DMS53 (cell line): Measurements from ENCODE around the gene SSU72.

Experiments used
- DNase-seq: peaks from one replicate; lab custom pipeline; 2025; lab: John Stamatoyannopoulos, UW

SSU72 gene

DNA sequence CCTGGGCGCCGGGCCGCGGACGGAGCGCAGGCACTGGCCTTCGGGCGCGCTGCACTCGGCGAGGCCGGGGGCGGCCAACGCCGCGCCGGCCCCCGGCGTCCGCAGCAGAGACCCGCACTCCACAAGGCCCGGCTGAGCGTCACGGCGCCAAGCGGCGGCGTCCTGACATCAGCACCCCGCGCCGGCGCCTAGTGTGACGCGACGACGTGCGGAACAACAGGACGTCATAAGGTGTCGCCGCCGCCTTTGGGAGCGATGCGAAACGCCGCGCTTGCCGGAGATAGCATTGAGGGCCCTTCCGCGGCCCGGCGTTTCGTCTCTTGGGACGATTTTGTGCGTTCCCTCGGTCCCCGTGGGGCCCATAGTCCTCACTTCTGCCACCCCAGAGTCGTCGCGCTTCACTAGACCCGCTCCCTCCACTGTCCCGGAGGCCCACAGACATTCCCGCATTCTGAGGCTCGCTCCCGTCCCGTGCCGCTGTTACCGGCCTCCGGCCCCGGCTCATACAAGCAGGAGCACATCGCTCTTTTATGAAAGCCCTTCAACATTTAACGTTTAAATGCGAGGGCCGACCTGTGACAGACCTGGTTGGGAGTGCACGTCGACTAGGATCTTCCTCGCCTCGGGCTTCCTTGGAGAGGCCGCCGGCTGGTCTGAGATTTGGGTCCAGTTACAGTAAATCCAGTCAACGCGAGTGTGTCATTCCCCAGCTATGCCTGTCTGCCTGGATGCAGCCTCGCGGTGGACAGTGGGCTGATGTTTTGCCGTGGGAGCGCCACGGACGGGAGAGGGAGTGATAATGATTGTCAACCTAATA is at the start of gene SSU72:
SSU72 (minus strand) TSS at position 143 of the 817 bp plus-strand sequence. CDS start 306 bp downstream, outside the sequence.
- peak; percentile 98 for DNase-seq

DNA sequence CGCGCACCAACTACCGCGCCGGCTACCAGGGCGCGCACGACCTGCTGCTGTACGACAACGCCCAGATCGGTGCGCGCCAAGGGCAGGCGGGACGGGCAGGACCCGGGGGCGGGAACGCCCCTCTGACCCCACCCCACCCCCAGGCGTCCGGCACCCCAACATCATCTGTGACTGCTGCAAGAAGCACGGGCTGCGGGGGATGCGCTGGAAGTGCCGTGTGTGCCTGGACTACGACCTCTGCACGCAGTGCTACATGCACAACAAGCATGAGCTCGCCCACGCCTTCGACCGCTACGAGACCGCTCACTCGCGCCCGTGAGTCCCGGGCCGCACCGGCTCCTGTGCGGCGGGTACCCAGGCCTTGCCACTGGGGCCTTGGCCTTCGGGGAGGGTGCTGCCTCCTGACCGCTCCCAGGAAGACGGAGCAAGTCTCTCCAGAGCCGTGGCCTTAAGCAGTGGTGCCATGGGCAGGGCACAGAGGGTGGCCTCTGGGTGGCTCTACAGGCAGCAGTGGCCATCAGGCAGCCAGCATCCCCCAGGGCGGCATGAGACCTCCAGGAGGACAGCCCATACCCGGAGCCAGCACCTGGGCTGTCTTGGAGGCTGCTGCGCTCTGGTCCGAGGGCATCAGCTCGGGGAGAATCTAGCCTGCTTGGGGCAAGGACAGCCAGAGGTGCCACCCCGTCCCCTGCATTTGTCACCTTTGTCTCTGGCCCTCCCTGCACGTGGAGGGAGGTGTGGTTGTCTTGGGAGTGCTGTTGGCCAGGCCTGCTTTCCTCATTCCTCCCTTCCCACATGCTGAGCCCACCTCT is 49.2 kb upstream of the SSU72 start:
- DNase-seq: no peak

DNA sequence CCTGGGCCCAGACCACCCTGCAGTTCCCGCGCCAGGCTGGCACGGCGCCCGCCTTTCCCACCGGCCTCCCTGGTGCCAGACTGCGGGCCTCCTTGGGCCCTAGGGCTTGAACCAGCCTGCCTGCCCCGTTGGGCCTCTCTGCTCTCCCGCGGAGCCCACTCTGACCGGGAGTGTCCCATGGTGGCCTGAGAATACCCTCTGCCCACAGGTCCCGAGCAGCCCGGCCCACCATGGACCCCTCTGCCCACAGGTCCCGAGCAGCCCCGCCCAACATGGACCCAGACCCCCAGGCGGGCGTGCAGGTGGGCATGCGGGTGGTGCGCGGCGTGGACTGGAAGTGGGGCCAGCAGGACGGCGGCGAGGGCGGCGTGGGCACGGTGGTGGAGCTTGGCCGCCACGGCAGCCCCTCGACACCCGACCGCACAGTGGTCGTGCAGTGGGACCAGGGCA is 48.5 kb upstream of the SSU72 start:
- no peak for DNase-seq

DNA sequence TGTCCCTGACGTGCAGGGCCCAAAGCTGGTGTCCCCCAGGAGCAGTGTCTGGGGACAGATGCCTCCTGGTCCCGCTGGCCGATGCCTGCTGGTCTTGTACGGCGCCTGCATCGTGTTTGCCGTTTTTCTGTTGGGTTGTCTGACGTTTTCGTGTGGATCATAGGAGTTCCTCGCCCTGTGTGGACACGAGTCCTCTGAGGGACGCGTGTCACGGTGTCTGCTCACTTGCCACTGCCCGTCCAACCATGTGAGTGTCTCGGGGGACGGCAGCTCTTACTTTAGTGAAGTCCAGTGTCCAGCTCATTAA is 48.1 kb upstream of the SSU72 start:
- no peak for DNase-seq

DNA sequence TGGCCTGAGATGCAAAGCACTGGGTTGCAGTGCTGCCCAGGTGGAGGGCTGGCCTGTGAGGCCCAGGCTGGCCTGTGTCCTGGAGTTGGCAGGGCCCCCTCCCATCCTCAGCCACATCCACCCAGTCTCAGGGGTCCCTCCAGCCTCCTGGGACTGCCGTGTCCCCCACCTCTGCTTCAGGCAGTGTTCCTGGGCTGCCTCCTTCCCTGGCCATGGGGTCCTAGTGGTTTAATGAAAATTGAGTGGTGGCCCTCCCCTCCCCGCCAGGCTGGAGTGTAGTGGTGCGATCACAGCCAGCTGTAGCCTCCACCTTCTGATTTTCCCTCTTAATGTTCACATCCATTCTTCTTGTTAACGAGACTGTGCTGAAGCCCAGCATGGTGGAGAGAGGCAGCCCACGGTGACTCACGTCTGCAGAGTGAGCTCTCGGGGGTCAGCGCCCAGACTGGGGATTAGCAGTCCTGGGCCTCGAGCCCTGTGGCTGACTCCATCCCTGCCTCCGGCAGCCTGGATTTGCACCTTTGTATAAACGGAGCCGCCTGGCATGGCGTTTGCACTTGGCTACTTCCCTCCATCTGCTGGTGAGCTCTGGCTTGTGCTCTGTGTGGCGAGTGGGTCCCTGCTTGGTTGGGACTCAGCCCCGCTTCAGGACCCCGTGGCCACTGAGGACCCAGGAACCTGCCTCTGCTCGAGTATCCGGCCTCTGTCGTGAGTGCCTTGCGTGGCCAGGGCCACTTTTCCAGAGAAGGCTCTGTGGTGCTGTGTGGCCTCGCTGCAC is 47.5 kb upstream of the SSU72 start:
- no peak for DNase-seq

DNA sequence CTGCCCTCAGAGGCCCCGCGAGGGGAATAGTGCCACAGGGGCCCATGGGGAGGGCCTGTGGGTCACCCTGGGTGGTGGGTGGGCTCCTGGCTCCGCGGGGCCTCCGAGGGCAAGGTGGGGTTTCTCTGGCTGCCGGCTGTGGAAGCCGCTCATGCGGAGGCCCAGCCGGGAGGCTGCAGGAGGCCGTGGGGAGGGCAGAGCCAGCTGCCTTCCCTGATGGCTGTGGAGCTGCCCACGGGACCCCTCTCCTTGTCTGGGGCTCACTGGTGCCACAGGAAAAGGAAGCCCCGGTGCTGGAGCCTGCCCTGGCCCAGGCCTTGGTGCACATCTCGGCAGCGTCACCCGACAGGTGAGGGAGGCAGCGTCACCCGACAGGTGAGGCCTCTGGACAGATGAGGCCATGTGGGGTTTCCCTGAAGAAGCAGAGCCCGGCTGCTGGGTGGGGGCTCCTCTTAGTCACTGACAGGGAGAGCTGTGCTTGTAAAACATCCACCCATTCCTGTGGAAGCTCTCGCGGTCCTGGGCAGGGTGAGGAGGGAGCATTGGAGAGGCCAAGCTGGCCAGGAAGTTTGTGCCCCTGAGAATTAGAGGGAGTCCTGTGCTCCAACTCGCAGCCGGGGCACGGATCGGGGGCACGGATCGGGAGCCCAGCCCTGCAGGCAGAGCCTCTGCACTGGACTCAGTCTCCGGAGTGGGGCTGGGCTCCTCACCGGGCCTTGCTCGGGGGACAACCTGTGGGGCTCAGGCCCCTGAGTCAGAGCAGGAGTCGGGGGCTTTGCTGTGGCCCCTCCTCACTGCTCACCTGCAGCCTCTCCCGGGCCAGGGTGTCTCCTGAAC is 46.7 kb upstream of the SSU72 start:
- DNase-seq: no peak

DNA sequence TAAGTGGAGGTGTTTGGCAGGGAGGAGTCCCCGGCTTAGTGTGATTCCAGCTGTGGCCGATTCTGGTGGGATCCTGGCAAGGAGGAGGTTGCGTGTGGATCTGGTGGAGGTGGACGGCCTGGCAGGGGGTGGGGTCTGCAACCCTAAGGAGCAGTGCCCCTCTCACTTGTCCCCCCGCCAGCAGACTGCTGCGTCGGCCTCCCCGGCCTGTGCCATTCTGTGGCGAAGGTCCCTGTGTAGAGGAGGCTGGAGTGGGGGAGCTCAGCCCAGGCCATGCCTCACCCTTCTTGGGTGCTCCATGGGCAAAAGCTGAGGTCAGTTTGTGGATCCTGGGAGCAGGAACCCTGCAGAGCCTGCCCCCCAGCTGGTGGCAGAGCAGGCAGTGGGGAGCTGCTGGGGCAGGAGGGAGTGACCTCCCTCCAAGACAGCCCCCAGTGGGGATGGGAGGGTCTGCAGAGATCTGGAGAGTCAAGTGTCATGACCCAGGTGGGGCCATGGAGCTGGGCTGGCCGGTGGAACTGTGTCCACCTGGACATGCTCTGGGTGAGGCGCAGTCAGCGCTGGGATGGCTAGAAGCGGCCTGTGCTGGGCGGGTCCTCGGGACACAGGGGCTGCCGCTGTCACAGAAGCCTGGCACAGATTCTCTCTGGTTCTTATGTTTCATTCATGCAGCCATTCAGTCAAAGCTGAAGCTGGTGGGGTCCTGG is 45.9 kb upstream of the SSU72 start:
- no peak for DNase-seq

DNA sequence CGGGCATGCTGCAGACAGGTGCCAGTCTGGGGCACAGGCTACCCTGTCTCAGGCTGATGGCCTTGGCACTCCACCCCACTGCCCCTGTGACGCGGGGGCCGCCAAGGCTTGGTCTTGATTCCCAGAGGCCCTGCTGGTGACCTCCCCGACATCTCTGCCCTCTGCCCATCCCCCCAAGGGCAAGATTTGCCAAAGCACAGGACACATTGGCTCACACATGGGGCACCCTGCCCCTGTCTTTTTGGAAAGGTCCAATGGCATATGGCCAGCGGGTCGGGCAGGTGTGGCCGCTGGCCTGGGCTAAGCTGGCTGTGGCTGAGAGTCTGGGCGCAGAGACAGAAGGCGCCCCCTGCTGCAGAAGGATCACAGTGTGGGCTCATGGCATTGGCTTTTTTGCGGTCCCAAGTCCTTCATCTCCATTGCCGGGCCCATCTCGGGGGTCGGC is 45.3 kb upstream of the SSU72 start:
- DNase-seq: peak; percentile 35

DNA sequence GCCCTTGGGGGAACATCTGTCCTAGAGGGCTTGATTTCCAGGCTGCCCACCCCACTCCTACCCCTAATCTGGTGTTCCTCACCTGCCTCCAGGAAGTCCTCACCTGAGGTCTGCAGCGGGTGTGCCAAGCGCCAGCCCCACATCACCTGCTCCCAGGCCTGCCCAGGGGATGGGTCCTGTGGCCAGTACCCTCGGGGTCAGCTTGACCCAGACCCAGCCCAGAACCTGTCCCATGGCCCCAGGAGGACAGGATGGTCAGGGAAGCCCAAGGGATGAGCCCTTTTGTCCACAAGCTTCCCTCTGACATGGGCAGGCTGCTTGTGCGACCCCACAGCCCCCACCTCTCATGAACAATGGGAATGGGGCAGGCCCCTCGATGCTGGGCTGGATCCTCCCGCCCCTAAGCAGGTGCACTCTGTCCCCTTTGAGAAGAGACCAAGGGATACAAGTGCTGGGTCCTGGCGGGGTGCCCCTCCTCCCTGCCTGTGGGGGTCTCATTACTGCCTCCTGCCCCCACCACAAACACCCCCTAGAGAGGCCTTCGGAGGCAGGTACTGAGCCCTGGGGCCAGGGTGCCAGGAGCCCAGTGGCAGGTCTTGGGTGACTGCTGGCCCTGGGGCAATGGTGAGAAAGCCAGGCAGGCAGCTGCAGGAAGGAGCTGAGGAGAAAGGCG is 43.9 kb upstream of the SSU72 start:
- no peak for DNase-seq

DNA sequence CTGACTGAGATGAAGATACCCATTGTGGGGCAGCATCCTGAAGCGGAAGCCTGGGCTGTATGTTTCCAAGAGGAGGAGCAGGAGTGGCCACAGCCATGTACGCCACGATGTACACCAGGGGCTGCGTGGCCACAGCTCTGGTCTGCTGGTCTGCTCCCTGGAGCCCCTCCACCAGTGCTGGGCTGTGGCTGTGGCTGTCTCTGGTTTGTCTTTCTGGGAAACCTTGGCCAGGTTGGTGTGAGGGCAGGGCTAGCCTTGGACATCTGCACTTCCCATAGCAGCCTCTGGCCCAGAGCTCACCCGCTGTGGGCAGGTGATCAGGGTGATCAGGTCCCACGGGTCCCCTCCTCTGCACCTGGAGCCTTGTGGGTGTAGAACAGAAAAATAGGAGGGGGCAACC is 43.3 kb upstream of the SSU72 start:
- DNase-seq: no peak

DNA sequence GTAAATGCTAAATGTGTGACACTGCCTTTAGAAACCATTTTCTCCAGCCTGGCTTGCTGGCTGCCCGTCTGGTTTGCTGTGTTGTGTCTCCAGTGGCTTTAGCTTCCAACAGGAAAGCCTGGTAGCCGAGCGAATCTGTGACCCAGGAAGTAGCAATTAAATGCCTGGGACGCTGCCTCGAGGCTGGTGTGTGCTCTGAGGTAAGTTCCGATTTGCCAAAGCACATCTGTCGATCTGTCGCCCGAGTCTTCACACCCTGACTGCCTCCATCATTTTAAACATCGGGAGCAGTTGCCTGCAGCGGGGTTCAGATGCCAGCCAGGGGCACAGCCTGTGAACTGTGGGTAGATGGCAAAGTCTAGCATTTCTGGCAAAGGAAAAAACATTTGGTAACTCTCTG is 42.9 kb upstream of the SSU72 start:
- no peak for DNase-seq

DNA sequence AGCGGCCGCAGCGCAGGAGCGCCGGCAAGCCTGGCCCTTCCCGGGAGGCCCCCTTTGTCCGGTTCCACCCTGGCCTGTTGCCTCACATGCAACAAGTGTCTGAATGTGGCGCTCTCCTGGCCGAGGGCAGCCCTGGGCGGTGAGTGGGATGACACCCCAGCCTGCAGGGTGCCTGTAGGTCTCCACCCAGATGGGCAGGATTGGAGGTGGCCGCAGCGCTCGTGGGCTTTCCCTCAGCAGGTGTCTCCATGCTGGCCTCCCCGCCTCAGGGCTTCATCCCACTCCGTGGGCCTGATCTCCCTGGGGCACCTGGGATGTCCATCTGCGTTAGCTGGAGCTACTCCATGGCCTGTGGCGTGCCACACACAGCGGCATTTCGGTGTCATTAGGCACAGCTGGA is 42.2 kb upstream of the SSU72 start:
- no peak for DNase-seq

DNA sequence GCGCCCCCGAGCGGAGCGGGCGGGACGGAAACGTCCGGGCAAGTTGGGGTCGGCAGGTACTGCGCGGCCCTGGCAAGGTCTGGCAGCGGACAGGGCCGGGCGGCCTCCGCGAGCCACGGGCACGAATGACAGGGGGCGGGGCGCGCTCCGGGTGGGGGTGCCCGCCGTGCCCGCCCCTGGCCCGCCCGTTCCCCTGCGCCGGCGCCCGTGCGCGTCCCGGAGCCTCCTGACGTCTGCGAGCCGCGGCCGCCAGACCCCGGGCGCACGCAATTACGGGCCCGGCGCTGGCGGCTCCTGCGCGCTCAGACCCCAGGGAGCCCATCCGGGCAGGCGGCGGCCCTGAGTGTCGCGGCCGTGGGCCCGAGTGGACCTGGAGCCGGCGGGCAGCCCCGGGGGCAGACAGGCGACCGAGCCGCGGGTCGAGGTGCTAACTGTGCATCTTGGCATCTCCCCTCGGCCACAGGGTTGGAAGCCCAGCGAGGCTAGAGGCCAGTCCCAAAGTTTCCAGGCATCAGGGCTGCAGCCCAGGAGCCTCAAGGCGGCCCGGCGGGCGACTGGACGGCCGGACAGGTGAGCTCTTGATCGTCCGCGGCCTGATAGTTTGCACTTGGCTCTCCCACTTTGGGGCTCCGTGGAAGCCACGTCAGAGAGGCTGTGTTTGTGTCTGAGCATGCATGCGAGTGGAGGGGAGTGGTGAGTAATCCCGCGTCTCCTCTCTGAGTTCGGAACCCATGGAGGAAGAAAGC is 41.6 kb upstream of the SSU72 start:
- DNase-seq: peak; percentile 76

DNA sequence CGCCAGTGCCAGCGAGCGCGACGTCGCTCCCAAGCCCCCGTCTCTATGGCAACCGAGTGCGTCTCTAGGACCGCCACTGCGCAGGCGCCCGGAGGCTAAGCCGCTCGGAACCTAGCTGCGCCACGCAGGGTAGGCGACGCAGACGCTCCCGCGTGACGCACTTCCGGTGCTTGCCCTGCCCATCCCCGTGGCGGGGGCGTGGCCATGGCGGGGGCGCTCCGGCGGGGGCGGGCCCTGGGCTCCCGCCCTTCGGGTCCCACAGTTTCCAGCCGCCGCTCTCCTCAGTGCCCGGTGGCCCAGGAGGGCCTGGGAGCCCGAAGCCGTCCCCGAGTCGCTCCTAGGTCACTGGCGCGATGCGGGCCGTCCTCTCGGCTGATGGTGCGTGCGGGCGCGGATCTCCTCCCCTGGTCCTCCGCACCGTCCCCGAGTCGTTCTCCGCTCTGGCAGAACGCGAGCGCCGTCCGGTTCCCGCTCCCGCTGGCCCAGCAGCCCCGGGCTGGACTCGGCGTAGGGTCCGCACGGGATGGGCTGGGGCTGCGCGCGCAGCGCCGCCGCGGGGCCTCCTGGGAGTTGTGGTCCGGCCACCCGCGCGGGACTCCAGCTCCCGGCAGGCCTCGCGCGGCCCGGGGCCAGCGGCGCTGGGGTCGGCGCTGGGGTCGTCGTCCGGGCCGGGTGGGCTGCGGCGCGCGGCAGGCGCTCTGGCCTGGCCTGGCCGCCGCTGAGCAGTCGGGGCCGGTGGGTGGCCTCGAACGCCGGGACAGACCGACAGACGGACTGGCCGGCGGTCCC is 40.8 kb upstream of the SSU72 start, which contains the start of gene MIB2:
MIB2 (plus strand) TSS at position 245 of the 789 bp plus-strand sequence. CDS start 7,953 bp downstream, outside the sequence.
- peak; percentile 99 for DNase-seq

DNA sequence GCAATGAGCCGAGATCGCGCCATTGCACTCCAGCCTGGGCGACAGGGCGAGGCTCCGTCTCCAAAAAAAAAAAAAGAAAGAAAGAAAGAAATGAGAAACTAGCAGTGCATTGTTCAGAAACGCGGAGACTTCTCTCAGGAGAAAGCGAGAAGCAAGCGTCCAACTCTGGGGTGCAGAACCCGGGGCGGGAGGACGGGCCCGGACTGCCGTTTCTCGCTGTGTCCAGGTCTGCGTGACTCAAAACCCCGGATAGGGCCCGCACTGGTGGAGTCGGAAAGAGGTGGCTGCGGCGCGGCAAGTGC is 40.2 kb upstream of the SSU72 start:
- DNase-seq: no peak

DNA sequence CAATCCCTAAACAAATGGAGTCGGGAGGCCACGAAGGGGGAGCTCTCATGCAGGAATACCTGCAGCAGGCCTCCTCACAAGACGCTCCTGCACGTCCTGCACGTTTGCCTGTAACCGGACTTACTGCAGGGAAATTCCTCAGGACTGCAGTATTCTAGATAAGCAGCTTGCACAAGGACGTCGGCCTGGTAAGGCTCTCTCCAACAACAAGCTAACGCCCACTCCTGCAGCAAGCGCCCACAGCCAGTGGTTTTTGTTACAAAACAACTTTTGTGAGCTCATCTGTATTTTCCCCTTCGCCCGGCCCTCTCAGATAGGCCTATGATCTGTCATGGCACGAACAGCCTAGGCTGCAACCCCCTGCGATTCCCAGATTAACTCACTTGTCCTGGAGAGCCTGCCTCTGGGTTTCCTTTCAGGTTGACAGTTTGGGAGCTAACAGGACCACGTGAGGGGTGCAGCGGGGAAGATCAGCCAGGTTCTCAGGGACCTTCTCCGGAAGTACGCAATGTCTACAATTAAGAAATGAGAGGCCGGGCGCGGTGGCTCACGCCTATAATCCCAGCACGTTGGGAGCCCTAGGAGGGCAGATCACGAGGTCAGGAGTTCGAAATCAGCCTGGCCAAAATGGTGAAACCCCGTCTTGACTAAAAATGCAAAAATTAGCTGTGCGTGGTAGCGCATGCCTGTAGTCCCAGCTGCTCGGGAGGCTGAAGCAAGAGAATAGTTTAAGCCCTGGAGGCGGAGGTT is 39.7 kb upstream of the SSU72 start:
- DNase-seq: peak; percentile 78

DNA sequence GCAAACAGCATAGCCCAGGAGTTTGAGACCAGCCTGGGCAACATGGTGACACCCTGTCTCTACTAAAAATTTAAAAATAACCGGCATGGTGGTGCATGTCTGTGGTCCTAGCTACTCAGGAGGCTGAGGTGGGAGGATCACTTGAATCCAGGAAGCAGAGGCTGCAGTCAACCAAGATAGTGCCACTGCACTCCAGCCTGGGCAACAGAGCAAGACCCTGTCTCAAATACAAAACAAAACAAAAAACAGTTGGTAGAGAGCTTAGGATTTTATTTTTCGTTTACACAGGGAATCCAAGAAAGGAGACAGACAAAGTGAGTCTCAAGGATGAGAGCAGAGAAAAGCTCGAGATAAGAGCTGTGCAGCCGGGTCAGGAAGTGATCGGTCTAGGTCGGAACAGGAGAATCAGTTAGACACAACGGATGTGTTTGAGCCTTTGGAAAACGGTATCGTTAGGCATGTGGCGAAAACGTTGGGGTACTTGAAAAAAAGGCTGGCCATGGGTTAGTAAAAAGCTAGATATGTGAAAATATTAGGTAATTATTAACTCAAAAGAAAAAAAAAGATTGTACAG is 38.9 kb upstream of the SSU72 start:
- DNase-seq: no peak

DNA sequence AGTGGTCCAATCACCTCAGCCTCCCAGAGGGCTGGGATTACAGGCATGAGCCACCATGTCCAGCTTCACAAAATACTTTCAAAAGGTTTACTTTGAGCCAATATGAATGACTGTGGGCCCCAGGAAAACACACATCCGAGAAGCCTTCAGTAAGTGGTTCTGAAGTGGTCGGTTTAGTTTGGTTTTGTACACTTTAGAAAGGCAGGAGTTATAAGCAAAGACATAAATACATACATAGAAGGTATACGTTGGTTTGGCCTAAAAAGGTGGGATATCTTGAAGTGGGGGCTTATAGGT is 37.4 kb upstream of the SSU72 start:
- peak; percentile 81 for DNase-seq
